ENCODE measurements around the gene MACROH2A2.
"Not testable (repeated sequence)": the region's sequence is repeated elsewhere in the genome, so short reads cannot be mapped to it uniquely, and the experiment has no call there.

MACROH2A2 gene

DNA sequence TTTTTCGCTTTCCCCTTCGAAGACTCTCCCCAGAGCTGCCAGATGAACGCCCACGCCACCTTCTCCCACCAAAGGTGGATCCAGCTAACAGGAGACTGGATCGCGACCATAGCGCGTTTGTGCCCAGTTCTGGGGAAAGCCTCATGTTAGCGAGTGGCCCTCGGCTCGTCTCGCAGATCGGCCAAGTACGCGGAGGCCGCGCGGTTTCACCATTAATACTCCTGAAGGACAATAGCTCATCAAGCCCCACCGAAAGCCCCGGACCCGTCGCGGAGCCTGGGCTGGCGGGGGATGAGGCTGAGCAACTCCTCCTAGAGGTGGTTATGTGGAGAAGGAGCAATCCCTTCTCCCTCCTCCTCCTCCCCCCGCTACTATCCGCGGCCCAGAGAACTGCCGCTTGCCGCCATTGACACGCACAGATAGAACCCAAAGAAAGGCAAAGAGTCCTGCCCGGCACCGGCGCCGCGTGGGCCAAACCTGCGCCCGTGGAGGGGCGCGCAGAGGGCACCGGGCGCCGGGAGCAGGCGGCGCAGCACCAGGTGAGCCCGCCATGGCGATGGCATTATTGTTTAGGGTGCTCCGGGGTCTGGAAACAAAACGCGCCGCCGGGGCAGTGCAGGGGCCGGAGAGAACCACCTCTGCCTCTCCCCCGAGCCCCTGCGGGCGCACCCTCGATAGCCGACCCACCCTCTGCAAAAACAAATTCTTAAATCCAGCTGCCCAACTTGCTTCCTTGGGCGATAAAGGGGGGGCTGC, at the start of gene MACROH2A2:
MACROH2A2 (plus strand) TSS at position 385 of the 756 bp plus-strand sequence. CDS start 22,813 bp downstream, outside the sequence.
- DNase-seq: no peak

DNA sequence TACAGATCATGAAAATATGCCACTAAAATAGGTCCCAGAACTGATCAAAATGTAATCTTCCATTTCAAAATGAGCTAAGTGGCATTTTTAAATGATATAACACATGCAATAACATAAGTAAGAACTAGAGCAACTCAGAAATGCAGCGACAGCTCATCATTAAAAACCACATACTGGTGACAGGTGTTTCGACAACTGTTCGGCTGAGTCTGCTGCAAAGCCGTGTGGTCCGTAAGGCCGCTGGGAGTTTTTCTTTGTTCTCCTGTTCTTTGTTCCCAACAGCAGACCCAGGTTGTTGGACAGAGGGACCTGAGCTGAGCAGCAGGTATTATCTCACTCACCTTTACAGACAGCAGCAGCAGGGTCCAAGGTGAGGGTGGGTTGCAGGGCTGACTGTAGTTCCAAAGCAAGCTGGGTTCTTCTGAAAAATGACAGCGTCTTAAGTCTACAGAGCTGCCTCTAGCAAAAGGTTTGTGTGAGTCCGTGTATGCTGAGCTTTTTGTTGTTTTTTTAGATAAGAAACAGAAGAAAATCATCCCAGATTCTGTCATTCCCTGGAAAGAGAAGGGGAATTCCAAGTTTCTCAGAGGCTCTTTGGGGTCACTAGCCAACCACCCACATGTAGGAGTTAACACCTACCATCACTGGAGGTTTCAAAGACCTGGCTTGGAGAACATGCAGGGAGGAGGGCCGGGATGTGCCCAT, 45.4 kb upstream of the MACROH2A2 start:
- no peak for DNase-seq

DNA sequence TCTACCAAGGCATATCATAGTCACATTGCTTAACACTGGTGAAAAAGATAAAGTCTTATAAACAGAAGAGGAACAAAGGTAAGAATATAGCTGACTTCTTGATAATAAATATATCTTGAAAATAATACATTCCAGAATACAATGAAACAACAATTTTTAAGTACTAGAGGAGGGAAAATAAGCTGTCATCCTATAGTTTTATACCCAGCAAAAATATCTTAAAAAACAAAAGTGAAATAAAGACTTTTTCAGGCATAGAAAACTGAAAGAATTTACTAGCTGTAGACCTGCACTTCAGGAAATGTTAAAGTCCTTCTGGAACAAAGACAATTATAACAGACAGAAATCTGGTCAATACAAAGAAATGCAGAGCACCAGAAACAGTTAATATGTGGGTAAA, 21.4 kb upstream of the MACROH2A2 start:
- DNase-seq: no peak

DNA sequence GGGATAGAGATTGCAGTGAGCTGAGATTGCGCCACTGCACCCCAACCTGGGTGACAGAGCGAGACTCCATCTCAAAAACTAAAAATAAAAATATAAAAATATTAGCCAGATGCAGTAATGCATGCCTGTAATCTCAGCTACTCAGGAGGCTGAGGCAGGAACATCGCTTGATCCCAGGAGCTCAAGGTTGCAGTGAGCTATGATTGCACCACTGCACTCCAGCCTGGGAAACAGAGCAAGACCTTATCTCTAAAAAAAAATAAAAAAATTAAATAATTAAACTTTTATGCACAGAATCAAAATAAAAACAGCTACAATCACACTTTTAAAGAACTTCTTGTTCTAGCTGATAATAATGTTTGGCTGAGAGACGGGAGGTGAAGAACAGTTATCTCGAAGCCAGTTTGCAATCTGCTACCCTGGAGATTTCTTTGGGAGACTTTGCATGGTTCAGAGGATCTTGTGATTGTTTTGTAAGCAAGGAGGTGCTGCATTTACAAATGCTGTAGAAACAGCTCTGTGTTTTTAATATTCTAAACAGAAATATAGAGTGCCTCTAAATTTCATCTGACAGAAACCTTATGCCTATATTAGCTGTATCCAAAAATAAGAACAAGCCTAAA, 19.9 kb upstream of the MACROH2A2 start:
- DNase-seq: no peak

DNA sequence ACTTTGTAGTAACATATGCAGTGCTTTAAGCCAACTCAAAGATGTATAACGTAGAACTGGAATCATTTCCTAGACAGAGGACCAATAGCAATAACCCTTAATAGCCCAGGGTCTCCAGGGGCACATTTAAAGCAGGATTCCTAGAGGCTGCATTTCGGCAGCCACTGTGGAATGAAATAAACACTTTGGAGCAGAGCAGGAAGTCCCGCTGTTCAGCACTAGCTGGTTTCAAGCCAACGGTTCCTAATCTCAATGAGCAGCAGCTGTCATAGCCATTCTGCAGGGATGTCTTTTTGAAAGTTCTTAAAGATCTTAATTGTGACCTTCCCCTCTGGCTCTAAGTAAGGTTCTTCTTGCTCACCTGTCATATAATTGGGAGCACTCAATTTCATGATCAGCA, 18.4 kb upstream of the MACROH2A2 start:
- no peak for DNase-seq

DNA sequence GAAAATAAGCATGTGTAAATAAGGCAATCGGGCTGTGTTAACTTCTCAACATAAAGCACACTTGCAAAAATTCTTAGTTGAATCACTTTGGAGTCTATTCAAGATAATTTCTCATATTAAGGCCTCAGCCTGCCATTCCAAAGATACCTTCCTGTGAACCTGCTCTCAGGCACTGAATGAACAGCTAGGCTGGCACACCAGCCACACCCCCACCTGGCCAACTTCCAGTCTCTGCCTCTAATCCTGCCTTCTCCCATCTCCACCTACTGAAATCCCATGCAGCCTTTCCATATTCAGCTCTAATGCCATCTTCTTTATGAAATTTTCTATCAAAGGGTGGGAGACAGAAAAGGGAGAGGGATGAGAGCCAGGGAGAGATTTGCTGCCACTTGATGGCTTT, 17.1 kb upstream of the MACROH2A2 start:
- no peak for DNase-seq

DNA sequence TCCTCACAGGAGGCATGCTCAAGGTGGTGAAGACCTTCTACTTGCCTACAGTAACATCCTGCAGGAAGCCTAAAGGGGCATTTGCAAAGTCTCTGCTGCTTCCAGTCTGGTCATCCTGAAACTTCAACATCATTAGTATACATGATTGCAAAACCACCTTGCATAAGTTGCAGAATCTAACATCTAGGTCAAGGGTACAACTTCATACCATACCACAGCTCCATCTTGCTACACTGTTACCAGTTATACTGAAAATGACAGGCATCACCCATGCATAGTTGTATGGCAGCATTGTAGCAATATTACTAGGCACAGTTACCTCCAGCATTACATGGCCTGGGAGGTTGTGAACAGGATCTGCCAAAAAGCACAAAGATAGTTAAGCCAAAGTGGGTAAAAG, 13.7 kb upstream of the MACROH2A2 start:
- DNase-seq: no peak

DNA sequence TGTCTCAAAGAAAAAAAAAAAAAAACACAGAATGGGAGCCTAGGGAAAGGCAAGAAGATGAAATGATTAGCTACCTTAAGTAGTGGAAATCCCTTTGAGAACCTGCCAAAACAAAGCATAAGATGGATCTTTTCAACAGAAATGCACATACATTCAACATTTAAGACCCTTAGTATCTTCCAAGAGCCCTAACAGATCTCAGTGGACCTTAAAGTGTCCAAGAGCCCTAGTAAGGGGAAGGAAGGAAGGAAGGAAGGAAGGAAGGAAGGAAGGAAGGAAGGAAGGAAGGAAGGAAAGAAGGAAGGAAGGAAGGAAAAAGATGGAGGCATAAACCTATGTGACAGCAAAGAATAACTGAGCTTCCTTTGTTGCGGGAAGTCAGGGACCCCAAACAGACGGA, 11.6 kb upstream of the MACROH2A2 start:
- DNase-seq: no peak

DNA sequence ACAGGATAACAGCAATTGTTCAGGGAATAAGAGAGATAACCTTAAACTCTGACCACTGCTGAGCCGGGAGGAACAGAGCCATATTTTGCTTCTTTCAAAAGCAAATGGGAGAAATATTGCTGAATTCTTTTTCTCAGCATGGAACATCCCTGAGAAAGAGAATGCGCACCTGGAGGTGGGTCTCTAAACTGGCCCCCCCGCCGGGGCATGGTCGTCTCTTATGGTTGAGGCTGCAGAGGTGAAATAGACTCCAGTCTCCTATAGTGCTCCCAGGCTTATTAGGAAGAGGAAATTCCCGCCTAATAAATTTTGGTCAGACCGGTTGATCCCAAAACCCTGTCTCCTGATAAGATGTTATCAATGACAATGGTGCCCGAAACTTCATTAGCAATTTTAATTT, 10.9 kb upstream of the MACROH2A2 start:
- not testable (repeated sequence) for DNase-seq

DNA sequence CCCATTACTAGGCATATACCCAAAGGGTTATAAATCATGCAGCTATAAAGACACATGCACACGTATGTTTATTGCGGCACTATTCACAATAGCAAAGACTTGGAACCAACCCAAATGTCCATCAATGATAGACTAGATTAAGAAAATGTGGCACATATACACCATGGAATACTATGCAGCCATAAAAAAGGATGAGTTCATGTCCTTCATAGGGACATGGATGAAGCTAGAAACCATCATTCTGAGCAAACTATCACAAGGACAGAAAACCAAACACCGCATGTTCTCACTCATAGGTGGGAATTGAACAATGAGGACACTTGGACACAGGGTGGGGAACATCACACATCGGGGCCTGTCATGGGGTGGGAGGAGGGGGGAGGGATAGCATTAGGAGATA, 5.6 kb upstream of the MACROH2A2 start:
- not testable (repeated sequence) for DNase-seq

DNA sequence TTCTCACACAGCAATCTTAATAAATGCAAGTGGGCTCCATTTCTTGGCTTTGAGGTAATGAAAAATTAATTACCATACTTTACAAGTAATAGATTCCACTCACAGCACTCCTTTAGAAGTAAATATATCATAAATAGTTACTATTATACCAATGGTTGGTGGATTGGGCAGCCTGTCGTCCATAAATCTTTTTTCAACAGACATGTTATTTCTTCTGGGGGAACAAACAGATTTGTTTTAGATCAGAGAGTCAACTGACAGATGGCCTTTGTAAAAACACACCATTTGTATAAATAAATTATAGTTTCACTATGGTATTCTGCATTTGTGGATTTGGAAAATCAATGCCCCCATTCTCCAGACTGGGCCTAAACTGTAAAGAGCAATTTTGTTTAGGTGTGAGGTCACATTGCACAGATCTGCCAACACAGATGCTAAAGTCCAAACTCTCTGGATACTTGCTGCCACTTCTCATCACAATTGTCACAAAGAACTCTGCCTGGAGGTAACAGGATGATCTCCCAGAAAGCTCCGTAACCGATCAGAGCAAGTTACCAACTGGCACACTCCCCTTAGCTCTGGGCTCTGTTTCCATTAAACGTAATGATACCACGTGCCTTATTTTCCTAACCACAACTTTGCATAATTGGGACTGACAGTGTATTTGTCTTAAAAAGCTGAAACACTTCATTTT, 4.5 kb upstream of the MACROH2A2 start:
- DNase-seq: no peak

DNA sequence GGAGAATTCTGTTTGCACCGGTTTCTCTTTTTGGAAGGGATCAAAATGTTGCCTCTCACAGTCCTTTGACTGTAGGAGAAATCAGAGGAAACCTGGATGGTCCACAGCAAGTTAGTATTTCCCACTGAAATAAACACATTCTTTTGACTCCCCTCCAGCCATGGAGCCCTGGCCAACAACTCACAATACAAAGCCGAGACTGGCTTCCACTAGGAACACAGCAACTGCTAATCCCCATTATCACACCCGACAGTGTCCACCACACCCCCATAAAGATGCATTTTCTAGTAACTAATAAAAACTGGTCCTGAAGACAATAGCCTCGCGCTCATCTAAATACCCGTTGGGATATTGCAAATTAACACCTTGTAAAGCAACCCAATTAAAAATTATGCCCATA, 798 bp upstream of the MACROH2A2 start:
- DNase-seq: no peak

DNA sequence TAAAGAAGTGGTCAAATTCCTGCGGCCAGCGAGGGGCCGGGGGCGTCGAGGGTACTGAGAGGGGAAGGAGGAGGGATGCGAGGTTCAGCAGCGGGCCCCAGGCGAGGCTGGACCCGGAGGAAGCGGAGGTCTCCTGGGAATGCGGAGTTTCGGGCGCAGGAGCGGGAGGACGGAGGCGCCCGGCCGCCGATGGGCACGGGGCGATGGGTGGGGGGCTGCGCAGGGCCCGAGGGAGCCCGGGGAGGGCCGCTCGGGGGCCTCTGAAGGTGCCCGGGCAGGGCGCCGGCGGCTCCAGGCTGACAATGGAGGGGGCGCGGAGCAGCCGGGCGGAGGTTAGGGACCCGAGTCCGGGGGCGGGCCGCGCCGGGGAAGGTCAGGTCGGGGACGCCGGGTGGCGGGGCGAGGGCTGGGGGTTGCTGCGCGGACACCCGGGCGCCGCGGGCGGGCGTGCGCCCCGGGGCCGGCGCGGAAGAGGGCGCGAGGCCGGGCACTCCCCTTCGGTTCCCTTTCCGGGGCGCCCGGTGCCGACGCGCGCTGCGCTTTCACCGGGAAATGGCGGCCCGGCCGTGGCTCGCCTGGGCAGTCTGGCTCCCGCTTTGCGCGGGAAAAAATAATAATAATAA, 683 bp downstream of the MACROH2A2 start:
- DNase-seq: no peak

DNA sequence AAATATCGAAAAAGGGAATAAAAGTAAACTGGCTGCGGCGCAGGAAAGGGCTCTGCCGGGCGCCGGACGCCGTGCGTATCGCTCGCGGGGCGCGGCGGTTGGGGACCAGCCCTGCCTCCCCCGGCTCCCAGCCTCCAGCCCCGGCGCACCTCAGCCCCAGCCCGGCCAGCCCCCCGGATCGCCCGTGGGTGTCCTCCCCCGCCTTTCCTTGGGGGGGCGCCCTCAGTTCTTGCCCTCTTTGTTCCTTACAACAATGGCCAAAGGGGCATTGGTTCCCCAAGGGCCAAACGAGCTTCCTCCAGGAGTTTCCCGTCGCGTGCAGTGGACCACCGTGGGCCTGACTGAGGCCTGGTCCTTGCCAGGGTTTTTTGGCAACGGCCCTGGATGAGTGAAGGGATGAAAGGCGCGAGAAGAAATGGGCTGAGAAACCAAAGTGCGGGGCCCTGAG, 1.2 kb downstream of the MACROH2A2 start:
- DNase-seq: no peak

DNA sequence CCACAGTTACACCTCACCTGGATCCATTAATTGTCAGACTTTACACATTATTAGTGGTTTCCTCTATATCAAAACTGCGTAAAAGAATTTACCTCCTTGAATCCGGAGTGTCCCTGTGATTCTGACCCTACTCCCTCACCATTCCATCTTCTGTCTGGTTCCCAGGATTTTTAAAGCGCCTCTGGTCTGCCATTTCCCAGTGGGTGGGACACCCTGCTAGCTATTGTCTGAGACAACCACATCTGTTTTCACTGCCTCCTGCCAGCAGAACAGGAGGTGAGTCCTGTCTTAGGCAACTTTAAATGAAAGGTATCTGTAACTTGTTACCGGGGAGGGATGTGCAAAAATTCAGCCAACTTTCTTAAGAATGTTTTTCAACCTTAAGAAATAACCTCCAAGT, 2.3 kb downstream of the MACROH2A2 start:
- no peak for DNase-seq

DNA sequence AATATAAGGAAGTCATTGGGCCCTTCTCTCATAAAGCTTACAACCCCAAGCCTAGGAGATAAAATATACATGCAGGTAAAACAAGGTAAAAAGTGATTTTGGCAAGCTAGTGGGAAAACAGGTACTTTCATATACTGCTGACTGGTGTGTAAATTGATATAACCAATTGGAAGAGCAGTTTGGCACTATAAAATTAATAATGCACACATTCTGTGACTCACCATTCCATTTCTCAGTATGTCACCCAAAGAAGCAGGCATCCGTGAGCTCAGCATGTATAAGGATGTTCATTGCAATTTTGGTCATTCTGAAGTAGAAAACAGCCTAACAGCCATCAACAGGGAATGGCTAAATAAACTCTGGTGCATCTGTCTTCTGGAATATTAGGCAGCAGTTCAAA, 2.9 kb downstream of the MACROH2A2 start:
- DNase-seq: no peak

DNA sequence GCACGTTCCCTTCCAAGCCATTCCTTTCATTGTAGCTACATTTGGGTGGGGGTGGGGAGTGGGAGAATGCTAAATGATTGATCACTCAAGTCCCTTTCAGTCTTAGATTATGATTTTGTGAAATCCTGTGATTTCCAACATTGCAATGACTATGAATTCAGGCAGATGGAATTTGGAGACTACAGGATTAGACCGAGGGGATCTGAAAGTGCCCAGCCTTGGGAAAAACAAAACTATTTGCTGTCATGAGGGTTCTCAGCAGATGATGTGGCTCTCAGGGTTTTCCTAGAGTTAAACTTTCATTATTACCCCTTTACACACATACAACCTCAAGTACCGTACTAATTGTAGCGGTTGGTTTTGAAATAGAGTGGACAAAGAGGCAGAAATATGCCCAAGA, 4.7 kb downstream of the MACROH2A2 start:
- DNase-seq: no peak

DNA sequence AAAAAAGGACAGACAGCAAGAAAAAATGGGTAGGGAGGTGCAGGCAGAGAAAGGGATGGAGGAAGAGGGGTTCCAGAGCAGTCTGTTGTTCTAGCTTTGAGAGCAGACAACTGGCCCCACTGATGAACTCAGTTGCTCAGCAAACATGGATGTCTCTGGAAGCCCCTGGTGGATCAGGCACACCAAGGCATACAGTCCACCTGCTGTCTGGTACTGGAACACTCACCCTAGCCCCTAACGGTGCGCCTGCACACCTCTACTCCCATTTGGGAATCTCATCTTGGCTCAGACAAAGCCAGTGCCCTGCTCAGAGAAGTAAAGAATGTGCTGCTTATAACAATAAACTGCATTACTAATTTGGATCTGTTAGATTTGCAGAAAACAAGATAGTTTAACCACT, 7.7 kb downstream of the MACROH2A2 start:
- no peak for DNase-seq

DNA sequence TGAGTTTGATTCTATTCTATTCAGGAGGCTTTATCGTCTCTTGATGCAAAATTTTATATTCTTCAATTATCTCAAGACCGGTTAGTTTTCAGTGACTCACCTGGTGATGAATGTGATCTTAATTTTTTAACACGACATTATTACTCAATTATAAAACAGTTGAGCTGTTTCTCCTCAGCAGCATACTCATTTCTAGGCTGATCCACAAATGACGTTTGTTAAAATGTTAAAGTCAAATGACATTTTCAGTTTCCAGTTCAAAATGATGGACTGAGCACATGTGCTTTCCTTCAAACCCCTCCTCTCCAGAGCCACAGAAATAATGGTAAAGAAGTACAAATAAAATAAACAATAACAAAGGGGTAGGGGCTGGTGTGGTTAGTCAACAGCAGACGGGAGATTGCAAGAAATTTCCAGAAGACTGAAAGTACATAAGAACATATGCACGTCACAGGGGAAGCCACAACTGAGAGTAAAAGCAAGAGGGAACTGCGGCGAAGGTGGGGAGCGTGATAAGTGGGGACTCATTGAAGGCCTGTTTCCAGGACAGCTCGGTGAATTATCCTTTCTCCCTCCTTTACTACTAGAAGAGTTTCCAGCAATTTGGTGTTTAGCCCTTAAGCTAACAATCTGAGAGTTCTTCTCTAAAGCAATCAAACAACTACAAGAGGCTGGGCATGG, 10.9 kb downstream of the MACROH2A2 start:
- DNase-seq: no peak

DNA sequence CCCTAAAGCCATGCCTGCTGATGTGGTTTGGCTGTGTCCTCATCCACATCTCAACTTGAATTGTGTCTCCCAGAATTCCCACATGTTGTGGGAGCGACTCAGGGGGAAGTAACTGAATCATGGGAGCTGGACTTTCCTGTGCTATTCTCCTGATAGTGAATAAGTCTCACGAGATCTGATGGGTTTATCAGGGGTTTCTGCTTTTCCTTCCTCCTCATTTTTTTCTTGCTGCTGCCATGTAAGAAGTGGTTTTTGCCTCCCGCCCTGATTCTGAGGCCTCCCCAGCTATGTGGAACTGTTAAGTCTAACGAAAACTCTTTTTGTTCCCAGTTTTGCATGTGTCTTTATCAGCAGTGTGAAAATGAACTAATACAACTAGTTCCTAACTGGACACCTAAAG, 11.8 kb downstream of the MACROH2A2 start:
- DNase-seq: no peak

DNA sequence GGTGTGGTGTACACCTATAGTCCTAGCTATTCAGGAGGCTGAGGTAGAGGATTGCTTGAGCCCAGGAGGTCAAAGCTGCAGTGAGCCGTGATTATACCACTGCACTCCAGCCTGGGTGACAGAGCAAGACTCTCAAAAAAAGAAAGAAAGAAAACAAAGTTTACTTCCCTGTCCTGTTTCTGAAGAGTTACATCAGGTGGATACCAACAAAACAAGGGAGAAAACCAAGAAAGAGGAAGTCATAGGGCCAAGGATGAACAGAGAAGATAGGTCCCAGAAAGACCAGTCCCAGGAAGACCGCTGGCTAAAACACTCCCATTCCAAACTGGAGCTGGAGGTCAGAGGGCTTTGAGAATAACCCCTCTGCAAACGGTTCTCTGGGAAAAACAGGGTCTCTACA, 13.5 kb downstream of the MACROH2A2 start:
- no peak for DNase-seq

DNA sequence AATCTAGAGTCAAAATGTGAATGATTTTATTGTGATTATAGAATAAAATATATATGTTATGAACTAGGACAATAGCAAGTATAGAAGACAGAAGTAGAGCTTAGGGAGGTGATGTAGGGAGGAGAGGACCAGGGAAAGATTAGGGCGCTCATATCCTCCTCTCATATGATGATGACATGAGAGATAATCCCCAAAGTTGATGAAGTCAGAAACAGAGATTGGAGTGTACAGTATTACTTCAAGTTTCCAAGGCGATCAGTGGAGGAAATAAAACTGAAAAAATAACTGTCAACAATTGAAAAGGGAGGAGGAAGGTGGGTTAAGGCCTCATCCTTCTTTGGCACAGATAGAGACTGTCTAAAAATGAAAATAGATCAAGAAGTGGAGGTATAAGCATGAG, 14.9 kb downstream of the MACROH2A2 start:
- no peak for DNase-seq

All from NCI-H446 treated with DMSO at 0.1 percent for 48 hours (cell line).